ENCODE results near the gene PHGDH. TPM values are rescaled to one million over a fixed set of nuclear protein-coding genes. Genes with fewer than 3 reads are reported as not detected.

PHGDH gene
- total and polyA plus RNA-seq, 2 experiments from 2014 or later = 257 to 298 TPM

DNA sequence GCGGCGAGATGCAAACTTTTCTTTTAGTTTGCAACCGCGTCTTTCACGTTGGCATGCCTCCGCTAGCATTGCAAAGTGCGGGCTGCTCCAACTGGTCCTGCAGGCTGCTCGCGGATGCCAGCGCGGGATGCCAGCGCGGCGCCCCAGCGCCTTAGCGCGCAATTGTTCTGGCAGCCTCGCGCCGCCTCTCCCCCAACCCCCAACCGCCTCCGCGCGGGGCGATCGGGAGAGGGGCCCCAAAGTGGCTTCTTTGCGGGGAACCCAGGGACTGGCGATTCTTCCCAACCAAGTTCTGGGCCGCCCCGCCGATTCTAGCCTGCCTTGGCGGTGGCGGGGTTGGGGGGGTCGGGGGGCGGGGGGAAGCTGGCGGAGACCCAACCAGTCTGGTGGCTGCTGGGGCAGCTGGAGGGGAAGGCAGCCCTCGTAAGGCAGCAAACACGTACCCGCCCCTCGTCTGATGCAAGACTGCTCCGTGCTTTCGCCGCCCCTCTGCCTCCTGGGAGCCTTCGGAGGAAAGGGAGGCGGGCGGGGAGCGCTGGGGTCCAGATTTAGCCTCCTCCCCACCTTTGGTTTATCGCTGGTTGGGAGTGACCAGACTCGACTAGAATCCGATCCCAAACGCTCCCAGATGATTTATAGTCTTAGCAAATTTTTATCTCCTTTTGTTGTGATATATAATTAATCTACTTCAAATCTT, 756 bp downstream of the PHGDH start:
- Histone ChIP-seq H2AFZ (peak overlapping the region; percentile 76), H3K9me2 (ENCODE audit: insufficient read depth) (no peaks in the 10 kb centered on the region), H3K79me2 (ENCODE audit: insufficient read depth) (peaks cover 48% of the 10 kb centered on the region), H3K4me2 (ENCODE audit: unreplicated experiment) (peak overlapping the region; percentile 96), H3F3A (ENCODE audit: insufficient read depth) (peaks cover 14% of the 10 kb centered on the region), H3K27me3 (replicated peaks; ENCODE audit: insufficient read depth) (no peaks in the 10 kb centered on the region; the same call in 1 of the 2 replicates), H4K20me1 (ENCODE audit: insufficient read depth) (peaks cover 7% of the 10 kb centered on the region; the same call in 1 of the 2 replicates), H3K9ac (peak overlapping the region; percentile 92), H3K36me3 (ENCODE audit: low read depth) (no peaks in the 10 kb centered on the region), H3K4me1 (ENCODE audit: insufficient read depth) (peaks cover 26% of the 10 kb centered on the region), H3K9me3 (ENCODE audit: low read depth) (no peaks in the 10 kb centered on the region), H3K4me3 (peak overlapping the region; percentile 92), H3K27ac (peak overlapping the region; percentile 82)
- no peak for TF ChIP-seq EZH2 (IDR thresholded peaks at IDR 0.05; ENCODE audit: insufficient read depth, poor library complexity, severe bottlenecking)
- TF ChIP-seq EZH2phosphoT487 (IDR thresholded peaks at IDR 0.05; ENCODE audit: insufficient read depth, low read depth) = no peak
- 0 to 1% methylated on average over 43 to 51 of the region's 51 CpGs for WGBS, 2 experiments (ENCODE audit: low coverage in 1 of 2, low lambda C conversion rate in 2 of 2, missing lambda C conversion rate in 2 of 2)
- in situ Hi-C loops (cut with MboI) = no loop called here
- DNase-seq = peak; percentile 96

DNA sequence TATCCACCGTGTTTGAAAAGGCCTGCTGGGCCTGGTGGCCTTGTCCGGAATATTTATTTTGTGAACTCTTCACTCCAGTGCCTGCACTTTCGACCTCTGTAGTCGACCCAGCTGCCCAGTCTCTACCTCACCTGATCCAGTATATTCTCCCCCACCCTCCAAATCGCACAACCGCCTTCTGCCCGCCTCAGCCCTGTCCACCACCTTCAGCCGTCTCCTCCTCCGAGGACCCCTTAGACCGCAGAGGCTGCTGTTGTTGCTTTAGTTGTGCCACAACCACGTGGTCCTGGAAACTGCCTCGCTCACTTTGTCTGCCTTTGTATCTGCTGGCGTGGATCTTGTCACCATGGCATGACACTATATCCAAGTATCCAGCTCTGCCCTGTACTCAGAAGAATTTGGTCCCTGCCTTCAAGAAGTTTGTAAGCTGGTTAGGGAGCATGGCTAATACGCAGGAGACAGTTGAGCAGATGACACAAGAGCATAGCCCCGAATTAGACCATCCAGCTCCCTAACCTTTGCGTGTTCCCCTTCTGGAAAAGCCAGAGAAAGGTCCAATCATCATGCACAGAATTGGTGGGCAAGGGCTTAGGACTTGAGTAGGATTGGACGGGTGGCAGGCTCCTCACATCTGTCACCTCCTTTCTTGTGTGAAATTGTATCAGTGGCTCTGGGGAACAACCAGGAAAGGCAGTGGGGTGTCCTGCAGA, 1.5 kb downstream of the PHGDH start:
- WGBS, 2 experiments (ENCODE audit: low coverage in 1 of 2, low lambda C conversion rate in 2 of 2, missing lambda C conversion rate in 2 of 2) = 8 to 9% methylated on average over 16 to 17 of the region's 17 CpGs
- Histone ChIP-seq H3F3A (ENCODE audit: insufficient read depth) (peaks cover 14% of the 10 kb centered on the region), H4K20me1 (ENCODE audit: insufficient read depth) (peaks cover 11% of the 10 kb centered on the region; the same call in 1 of the 2 replicates), H3K4me2 (ENCODE audit: unreplicated experiment) (peak overlapping the region; percentile 96), H3K4me1 (ENCODE audit: insufficient read depth) (peaks cover 26% of the 10 kb centered on the region), H3K27ac (peak overlapping the region; percentile 82), H3K9me2 (ENCODE audit: insufficient read depth) (no peaks in the 10 kb centered on the region), H2AFZ (peak overlapping the region; percentile 45), H3K9ac (peak overlapping the region; percentile 92), H3K79me2 (ENCODE audit: insufficient read depth) (peaks cover 55% of the 10 kb centered on the region), H3K4me3 (peak overlapping the region; percentile 92), H3K27me3 (replicated peaks; ENCODE audit: insufficient read depth) (no peaks in the 10 kb centered on the region), H3K36me3 (ENCODE audit: low read depth) (no peaks in the 10 kb centered on the region), H3K9me3 (ENCODE audit: low read depth) (no peaks in the 10 kb centered on the region)
- DNase-seq = peak; percentile 67
- in situ Hi-C loops (cut with MboI) = no loop called here
- TF ChIP-seq EZH2phosphoT487 (IDR thresholded peaks at IDR 0.05; ENCODE audit: insufficient read depth, low read depth) (no peak), EZH2 (IDR thresholded peaks at IDR 0.05; ENCODE audit: insufficient read depth, poor library complexity, severe bottlenecking) (no peak)

DNA sequence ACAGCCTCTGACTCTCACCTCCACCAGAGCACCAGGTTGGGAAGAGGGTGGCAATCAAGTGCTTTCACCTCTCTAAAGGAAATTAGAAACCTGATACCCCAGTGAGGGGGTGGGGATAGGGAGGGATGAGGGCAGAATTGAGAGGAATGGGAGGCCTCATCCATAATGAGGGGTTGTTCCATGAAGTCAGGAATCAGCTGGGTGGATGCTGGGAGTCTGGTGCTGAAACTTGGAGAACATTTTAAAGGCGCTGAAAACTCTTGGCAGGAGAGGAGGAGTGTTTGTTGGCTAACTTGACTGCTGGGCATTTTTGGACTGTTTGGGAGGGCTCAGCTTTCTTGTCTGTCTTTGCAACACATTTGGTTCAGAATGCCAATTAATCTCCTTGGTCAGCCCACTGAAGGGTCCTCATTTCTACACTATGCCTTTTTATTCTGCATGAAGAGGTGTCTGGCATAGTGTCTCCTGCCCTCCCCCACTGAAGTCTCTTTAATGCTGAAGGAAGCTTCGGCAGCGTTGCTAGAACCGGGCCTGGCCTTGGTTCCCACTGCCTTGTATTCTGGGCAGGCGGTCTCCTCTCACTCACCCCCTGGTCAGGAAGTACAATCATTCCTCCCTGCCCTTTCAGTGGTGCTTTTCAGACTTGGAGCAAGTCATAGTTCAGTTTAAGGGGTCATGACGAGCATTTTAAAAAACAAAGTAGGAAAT, 2.2 kb downstream of the PHGDH start:
- Histone ChIP-seq H3F3A (ENCODE audit: insufficient read depth) (peaks cover 14% of the 10 kb centered on the region), H3K4me2 (ENCODE audit: unreplicated experiment) (peak overlapping the region; percentile 96), H3K4me1 (ENCODE audit: insufficient read depth) (peaks cover 26% of the 10 kb centered on the region), H3K27ac (peak overlapping the region; percentile 82), H3K9me2 (ENCODE audit: insufficient read depth) (no peaks in the 10 kb centered on the region), H3K79me2 (ENCODE audit: insufficient read depth) (peaks cover 62% of the 10 kb centered on the region), H4K20me1 (ENCODE audit: insufficient read depth) (peaks cover 11% of the 10 kb centered on the region; the same call in 1 of the 2 replicates), H3K36me3 (ENCODE audit: low read depth) (no peaks in the 10 kb centered on the region), H2AFZ (peak overlapping the region; percentile 45), H3K9me3 (ENCODE audit: low read depth) (no peaks in the 10 kb centered on the region), H3K4me3 (peak overlapping the region; percentile 92), H3K27me3 (replicated peaks; ENCODE audit: insufficient read depth) (no peaks in the 10 kb centered on the region), H3K9ac (peak overlapping the region; percentile 92)
- in situ Hi-C loops (cut with MboI) = no loop called here
- peak; percentile 59 for DNase-seq
- TF ChIP-seq EZH2phosphoT487 (IDR thresholded peaks at IDR 0.05; ENCODE audit: insufficient read depth, low read depth) = no peak
- TF ChIP-seq EZH2 (IDR thresholded peaks at IDR 0.05; ENCODE audit: insufficient read depth, poor library complexity, severe bottlenecking) = no peak
- WGBS, 2 experiments (ENCODE audit: low coverage in 1 of 2, low lambda C conversion rate in 2 of 2, missing lambda C conversion rate in 2 of 2) = 14 to 18% methylated on average over 6 of the region's 6 CpGs

DNA sequence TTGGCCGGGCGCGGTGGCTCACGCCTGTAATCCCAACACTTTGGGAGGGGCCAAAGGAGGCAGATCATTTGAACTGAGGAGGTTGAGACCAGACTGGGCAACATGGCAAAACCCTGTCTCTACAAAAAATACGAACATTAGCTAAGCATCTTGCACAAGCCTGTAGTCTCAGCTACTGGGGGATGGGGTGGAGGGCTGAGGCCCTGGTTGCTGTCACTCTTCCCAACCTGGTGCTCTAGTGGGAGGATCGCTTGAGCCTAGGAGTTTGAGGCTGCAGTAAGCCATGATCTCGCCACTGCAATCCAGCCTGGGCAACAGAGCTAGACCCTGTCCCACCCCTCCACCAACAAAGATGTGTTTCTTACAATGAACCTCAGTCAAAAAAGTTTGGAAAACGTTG, 2.8 kb downstream of the PHGDH start:
- in situ Hi-C loops (cut with MboI) = no loop called here
- Histone ChIP-seq H3K4me2 (ENCODE audit: unreplicated experiment) (peak overlapping the region; percentile 96), H3K9me3 (ENCODE audit: low read depth) (no peaks in the 10 kb centered on the region), H3K27ac (peak overlapping the region; percentile 82), H4K20me1 (ENCODE audit: insufficient read depth) (peaks cover 11% of the 10 kb centered on the region; the same call in 1 of the 2 replicates), H3K9ac (peak overlapping the region; percentile 92), H3K79me2 (ENCODE audit: insufficient read depth) (peaks cover 69% of the 10 kb centered on the region), H3F3A (ENCODE audit: insufficient read depth) (peaks cover 14% of the 10 kb centered on the region), H3K27me3 (replicated peaks; ENCODE audit: insufficient read depth) (no peaks in the 10 kb centered on the region), H3K36me3 (ENCODE audit: low read depth) (no peaks in the 10 kb centered on the region), H3K9me2 (ENCODE audit: insufficient read depth) (no peaks in the 10 kb centered on the region), H3K4me3 (peak overlapping the region; percentile 92), H3K4me1 (ENCODE audit: insufficient read depth) (peaks cover 26% of the 10 kb centered on the region), H2AFZ (peak overlapping the region; percentile 25)
- TF ChIP-seq EZH2 (IDR thresholded peaks at IDR 0.05; ENCODE audit: insufficient read depth, poor library complexity, severe bottlenecking) = no peak
- TF ChIP-seq EZH2phosphoT487 (IDR thresholded peaks at IDR 0.05; ENCODE audit: insufficient read depth, low read depth) = no peak
- DNase-seq = peak; percentile 41
- 51 to 56% methylated on average over 8 of the region's 8 CpGs for WGBS, 2 experiments (ENCODE audit: low coverage in 1 of 2, low lambda C conversion rate in 2 of 2, missing lambda C conversion rate in 2 of 2)

All from GM23248 (cell line).